PFSK-1 (cell line): ENCODE results near the gene IL3.

Experiments used
- POLR2AphosphoS5 ChIP-seq: IDR thresholded peaks from 2 replicates; pipeline ENCODE4 v1.6.1; 2012; ENCODE audit warnings: low read depth, mild to moderate bottlenecking, control low read depth, low read length, moderate library complexity
- SIN3A ChIP-seq: IDR thresholded peaks from 2 replicates; pipeline ENCODE4 v1.6.1; 2012; ENCODE audit warnings: mild to moderate bottlenecking, low read length, moderate library complexity, borderline replicate concordance; ENCODE audit not compliant: insufficient read depth
- TAF1 ChIP-seq: IDR thresholded peaks from 2 replicates; pipeline ENCODE4 v1.6.1; 2012; ENCODE audit warnings: low read length, control low read depth, borderline replicate concordance; ENCODE audit not compliant: insufficient read depth

GRCh38 chr5:132013711-132014110 lies 46.7 kb upstream of the IL3 start:
- TF ChIP-seq SIN3A: no peak
- no peak for TF ChIP-seq TAF1
- TF ChIP-seq POLR2AphosphoS5: no peak
